ENCODE data around the gene ATP11C.
"Not testable (repeated sequence)": the region's sequence is repeated elsewhere in the genome, so short reads cannot be mapped to it uniquely, and the experiment has no call there.

The ATP11C gene

GRCh38 chrX:139932901-139933796 lies at the start of gene ATP11C:
ATP11C (minus strand) TSS chrX:139933053; CDS start chrX:139932042, 1,011 bp downstream.
- peak; percentile 63 to 65 for DNase-seq

GRCh38 chrX:139974471-139974870 lies 41.6 kb upstream of the ATP11C start:
- DNase-seq, result no peak

GRCh38 chrX:139972629-139973624 lies 40.1 kb upstream of the ATP11C start:
- DNase-seq, result no peak

- no peak for DNase-seq
Observed at GRCh38 chrX:139972113-139972512, 39.3 kb upstream of the ATP11C start.

- no peak for DNase-seq
Observed at GRCh38 chrX:139971394-139971749, 38.5 kb upstream of the ATP11C start.

GRCh38 chrX:139969286-139969685 lies 36.4 kb upstream of the ATP11C start:
- DNase-seq, result no peak

- DNase-seq, result no peak
Observed at GRCh38 chrX:139967750-139968149, 34.9 kb upstream of the ATP11C start.

GRCh38 chrX:139967300-139967699 lies 34.4 kb upstream of the ATP11C start:
- no peak for DNase-seq

GRCh38 chrX:139966159-139966558 lies 33.3 kb upstream of the ATP11C start:
- DNase-seq, result not testable (repeated sequence)

- DNase-seq, result no peak
Observed at GRCh38 chrX:139965421-139965820, 32.6 kb upstream of the ATP11C start, which contains the start of gene CXorf66. CXorf66 (minus strand) TSS chrX:139965521; CDS start chrX:139965496, 25 bp downstream.

GRCh38 chrX:139961091-139961490 lies 28.2 kb upstream of the ATP11C start:
- not testable (repeated sequence) for DNase-seq

GRCh38 chrX:139949703-139950102 lies 16.9 kb upstream of the ATP11C start:
- DNase-seq, result no peak

GRCh38 chrX:139945075-139945474 lies 12.2 kb upstream of the ATP11C start:
- DNase-seq, result no peak

- DNase-seq, result no peak
Observed at GRCh38 chrX:139936259-139936658, 3.4 kb upstream of the ATP11C start.

GRCh38 chrX:139933904-139934303 lies 1.1 kb upstream of the ATP11C start:
- DNase-seq, result no peak

GRCh38 chrX:139932073-139932900 lies 566 bp downstream of the ATP11C start:
- DNase-seq, result peak; percentile 7 to 9

- DNase-seq, result no peak
Observed at GRCh38 chrX:139931646-139932072, 1.2 kb downstream of the ATP11C start.

- peak; percentile 2 to 5 for DNase-seq
Observed at GRCh38 chrX:139930916-139931645, 1.8 kb downstream of the ATP11C start.

- DNase-seq, result no peak
Observed at GRCh38 chrX:139930401-139930800, 2.5 kb downstream of the ATP11C start.

- no peak for DNase-seq
Observed at GRCh38 chrX:139929876-139930275, 3.0 kb downstream of the ATP11C start.

- no peak for DNase-seq
Observed at GRCh38 chrX:139924696-139925095, 8.2 kb downstream of the ATP11C start.
